ENCODE data around the gene RGS11. TPM values are rescaled to one million over a fixed set of nuclear protein-coding genes. Genes with fewer than 3 reads are reported as not detected.

The RGS11 gene
- total and polyA plus RNA-seq, 4 donors = 0.51 to 1.6 (median 0.77) TPM; not detected in 1

- Histone ChIP-seq H3K27me3 (ENCODE audit: control insufficient read depth in 4 of 4, insufficient read depth in 4 of 4, low read length in 3 of 4) (no peaks in the 10 kb centered on the region), H3K9me3 (ENCODE audit: control insufficient read depth in 4 of 4, low read length in 3 of 4) (no peaks in the 10 kb centered on the region), H3K4me3 (ENCODE audit: low read depth in 1 of 3, low read length in 3 of 3) (peak within 1 kb of the TSS; percentile 65 to 96 (median 83)), H3K36me3 (ENCODE audit: control insufficient read depth in 4 of 4, insufficient read depth in 3 of 4, low read depth in 1 of 4, low read length in 3 of 4) (peaks cover 2 to 23% (median 18%) of the 10 kb centered on the region in 4 donors), H3K4me1 (ENCODE audit: control insufficient read depth in 4 of 4, insufficient read depth in 4 of 4, low read length in 3 of 4) (peaks cover 1 to 17% (median 12%) of the 10 kb centered on the region in 4 donors), H3K27ac (ENCODE audit: low read depth in 1 of 2, low read length in 2 of 2) (peak within 1 kb of the TSS; percentile 96 to 97), H3K9ac (ENCODE audit: low read depth in 1 of 2, low read length in 2 of 2) (peak within 1 kb of the TSS; percentile 56 to 75)
- 1% methylated on average over 88 of the region's 88 CpGs for WGBS
- peak; percentile 87 for DNase-seq (ENCODE audit: low spot score)
- TF ChIP-seq GABPA (IDR thresholded peaks at IDR 0.05 in 1 of 2, conservative IDR thresholded peaks at IDR 0.05 in 1 of 2) (peak in 1 of 2 donors; percentile 88), EGR1 (IDR thresholded peaks at IDR 0.05; ENCODE audit: low read depth in 2 of 2) (peak in 1 of 2 donors; percentile 29), REST (IDR thresholded peaks at IDR 0.05) (peak; percentile 9), YY1 (IDR thresholded peaks at IDR 0.05) (peak; percentile 50), SP1 (IDR thresholded peaks at IDR 0.05) (peak; percentile 30), NR2F2 (IDR thresholded peaks at IDR 0.05) (no peak)
Observed at GRCh38 chr16:228852-229730, 46.7 kb downstream of the RGS11 start, which contains the start of gene LUC7L. Gene LUC7L (minus strand): TSS chr16:229449. CDS start chr16:229339, 110 bp downstream.

- Histone ChIP-seq H3K9ac (ENCODE audit: low read depth in 1 of 2, low read length in 2 of 2) (peak overlapping the region; percentile 56 to 75), H3K4me1 (ENCODE audit: control insufficient read depth in 4 of 4, insufficient read depth in 4 of 4, low read length in 3 of 4) (peaks cover 1 to 17% (median 12%) of the 10 kb centered on the region in 4 donors), H3K36me3 (ENCODE audit: control insufficient read depth in 4 of 4, insufficient read depth in 3 of 4, low read depth in 1 of 4, low read length in 3 of 4) (peaks cover 4 to 28% (median 19%) of the 10 kb centered on the region in 4 donors), H3K9me3 (ENCODE audit: control insufficient read depth in 4 of 4, low read length in 3 of 4) (no peaks in the 10 kb centered on the region), H3K27ac (ENCODE audit: low read depth in 1 of 2, low read length in 2 of 2) (peak overlapping the region; percentile 96 to 97), H3K27me3 (ENCODE audit: control insufficient read depth in 4 of 4, insufficient read depth in 4 of 4, low read length in 3 of 4) (no peaks in the 10 kb centered on the region), H3K4me3 (ENCODE audit: low read depth in 1 of 3, low read length in 3 of 3) (peak overlapping the region; percentile 65 to 96 (median 83))
- WGBS = 27% methylated on average over 9 of the region's 9 CpGs
- no peak for TF ChIP-seq REST (IDR thresholded peaks at IDR 0.05)
- TF ChIP-seq SP1 (IDR thresholded peaks at IDR 0.05) = no peak
- no peak for TF ChIP-seq EGR1 (IDR thresholded peaks at IDR 0.05; ENCODE audit: low read depth in 2 of 2)
- TF ChIP-seq ZBTB33 (IDR thresholded peaks at IDR 0.05) = no peak
- no peak for TF ChIP-seq FOXA2 (IDR thresholded peaks at IDR 0.05)
- TF ChIP-seq ATF3 (IDR thresholded peaks at IDR 0.05) = no peak
- TF ChIP-seq NR2F2 (IDR thresholded peaks at IDR 0.05) = no peak
- no peak for TF ChIP-seq RXRA (IDR thresholded peaks at IDR 0.05)
- TF ChIP-seq GABPA (IDR thresholded peaks at IDR 0.05 in 1 of 2, conservative IDR thresholded peaks at IDR 0.05 in 1 of 2) = no peak
- TF ChIP-seq MAX (IDR thresholded peaks at IDR 0.05) = no peak
- TF ChIP-seq RAD21 (IDR thresholded peaks at IDR 0.05) = no peak
- no peak for TF ChIP-seq CTCF (IDR thresholded peaks at IDR 0.05; ENCODE audit: low read depth, low read length, missing input control)
- no peak for TF ChIP-seq HNF4G (IDR thresholded peaks at IDR 0.05)
- no peak for TF ChIP-seq TAF1 (conservative IDR thresholded peaks at IDR 0.05)
- TF ChIP-seq FOXA1 (IDR thresholded peaks at IDR 0.05) = no peak
- TF ChIP-seq YY1 (IDR thresholded peaks at IDR 0.05) = no peak
- no peak for TF ChIP-seq JUND (IDR thresholded peaks at IDR 0.05)
- DNase-seq (ENCODE audit: low spot score) = no peak
Observed at GRCh38 chr16:228151-228851, 47.4 kb downstream of the RGS11 start.

Measured in liver (tissue), 9 donors.